HG03565 (cell line): ENCODE measurements around the gene NFX1.

Experiments
- ATAC-seq: cut with Tn5 transposase; IDR thresholded peaks from one replicate; pipeline ENCODE4 v1.9.1; 2021; ENCODE audit warnings: mild to moderate bottlenecking, moderate library complexity; ENCODE audit not compliant: unreplicated experiment

Gene NFX1

GRCh38 chr9:33290247-33291030 is at the start of gene NFX1:
Gene NFX1, plus strand, starts transcription at chr9:33290516. Its CDS starts 57 bp downstream, at chr9:33290573.
- ATAC-seq: peak; percentile 87

- no peak for ATAC-seq
These were observed 49.0 kb upstream of the NFX1 start for GRCh38 chr9:33241298-33241697.

DNA sequence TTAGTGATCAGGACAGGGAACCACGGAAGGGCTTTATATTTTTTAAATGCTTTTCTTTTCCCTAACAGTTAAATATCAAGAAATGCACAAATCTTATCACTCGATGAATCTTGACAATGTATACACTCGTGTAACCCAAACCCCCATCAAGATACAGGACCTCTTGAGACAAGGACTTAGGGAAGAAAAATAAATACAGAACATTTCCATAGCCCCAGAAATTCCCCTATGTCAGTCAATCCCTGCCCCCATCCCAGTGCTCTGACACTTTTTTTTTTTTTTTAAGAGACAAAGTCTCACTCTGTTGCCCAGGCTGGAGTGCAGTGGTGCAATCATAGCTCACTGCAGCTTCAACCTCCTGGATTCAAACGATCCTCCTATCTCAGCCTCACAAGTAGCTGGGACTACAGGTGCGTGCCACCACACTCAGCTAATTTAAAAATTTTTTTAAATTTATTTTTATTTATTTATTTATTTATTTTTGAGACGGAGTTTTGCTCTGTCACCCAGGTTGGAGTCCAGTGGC is 47.6 kb upstream of the NFX1 start:
- ATAC-seq: no peak

DNA sequence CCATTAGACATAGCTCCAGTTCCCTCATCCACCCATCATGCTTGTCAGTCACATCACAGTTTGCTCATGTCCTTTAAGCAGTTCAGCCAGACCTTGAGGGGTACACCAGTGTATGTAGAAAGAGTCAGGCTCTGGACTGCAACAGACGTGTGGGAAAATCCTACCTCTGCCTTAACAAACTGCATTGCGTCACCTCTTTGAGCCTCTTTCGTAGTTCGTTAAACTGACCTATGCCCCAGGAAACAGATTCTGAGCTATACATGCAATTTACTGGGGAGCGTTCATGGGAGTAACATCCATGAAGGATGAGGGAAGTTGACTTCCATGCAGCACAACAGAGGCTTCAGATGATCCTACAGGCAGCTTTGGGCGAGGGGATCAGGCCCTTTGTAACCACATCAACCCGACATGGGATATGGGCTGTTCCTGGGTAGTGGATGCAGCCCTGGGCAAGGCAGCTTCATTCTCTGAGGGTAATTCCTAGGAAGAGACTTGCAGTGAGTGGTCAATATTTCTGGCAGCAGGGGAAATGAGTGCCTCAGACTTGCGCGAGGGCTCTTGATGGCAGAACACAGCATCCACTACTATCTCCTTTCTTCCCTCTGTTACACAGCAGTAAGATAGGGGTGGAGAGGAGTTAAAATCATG is 46.1 kb upstream of the NFX1 start:
- ATAC-seq: no peak

GRCh38 chr9:33245341-33245740 is 45.0 kb upstream of the NFX1 start:
- no peak for ATAC-seq

DNA sequence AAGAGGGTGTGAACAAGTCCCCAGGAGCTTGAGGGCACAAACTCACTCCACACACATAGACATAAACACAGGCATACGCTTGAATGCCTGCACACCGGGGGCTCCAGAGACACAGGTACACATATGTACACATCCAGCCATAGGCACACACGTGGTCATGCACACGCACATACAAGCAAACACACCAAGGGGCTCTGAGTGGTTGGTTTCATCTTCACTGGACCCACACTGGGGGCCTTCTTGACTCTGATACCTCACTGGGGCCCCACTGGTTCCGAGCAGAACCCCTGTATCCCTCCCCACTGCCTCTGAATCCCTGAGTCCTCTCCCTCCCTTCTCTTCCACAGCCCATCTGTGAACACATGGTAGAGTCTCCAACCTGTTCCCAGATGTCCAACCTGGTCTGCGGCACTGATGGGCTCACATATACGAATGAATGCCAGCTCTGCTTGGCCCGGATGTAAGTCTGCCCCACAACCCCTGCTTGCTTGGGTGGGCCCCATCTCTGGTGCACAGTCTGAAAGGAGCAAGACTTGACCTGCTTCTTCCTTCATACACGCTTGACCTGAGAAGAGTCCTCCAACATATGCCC is 44.0 kb upstream of the NFX1 start:
- no peak for ATAC-seq

GRCh38 chr9:33248606-33249005 is 41.7 kb upstream of the NFX1 start:
- no peak for ATAC-seq

GRCh38 chr9:33249087-33249658 is 41.1 kb upstream of the NFX1 start:
- ATAC-seq: no peak

GRCh38 chr9:33249983-33250382 is 40.3 kb upstream of the NFX1 start:
- ATAC-seq: no peak

GRCh38 chr9:33250458-33250995 is 39.8 kb upstream of the NFX1 start:
- ATAC-seq: no peak

- no peak for ATAC-seq
These were observed 36.1 kb upstream of the NFX1 start for GRCh38 chr9:33254211-33254610.

- ATAC-seq: no peak
These were observed 35.3 kb upstream of the NFX1 start for GRCh38 chr9:33255014-33255413.

GRCh38 chr9:33255471-33255870 is 34.8 kb upstream of the NFX1 start:
- no peak for ATAC-seq

DNA sequence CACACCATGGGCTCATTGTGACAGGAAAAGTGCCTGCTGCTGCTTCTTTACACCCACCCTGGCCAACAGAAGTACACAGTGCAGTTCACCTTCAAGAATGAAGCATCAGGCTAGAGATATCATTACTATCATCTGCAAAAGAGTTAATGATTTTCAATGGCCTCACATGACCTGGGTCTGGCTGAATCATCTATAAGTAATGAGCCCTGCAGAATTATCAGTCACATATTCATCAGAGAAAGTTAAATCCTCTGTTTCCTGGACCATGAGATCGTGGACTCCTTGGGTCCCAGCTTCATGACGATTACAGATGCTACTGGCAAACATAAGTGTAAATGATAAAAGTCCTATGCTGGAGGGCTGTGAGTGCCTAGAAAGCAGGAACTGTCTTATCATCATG is 34.1 kb upstream of the NFX1 start:
- ATAC-seq: no peak

- ATAC-seq: no peak
These were observed 33.0 kb upstream of the NFX1 start for GRCh38 chr9:33257276-33257675.

- ATAC-seq: no peak
These were observed 29.9 kb upstream of the NFX1 start for GRCh38 chr9:33260372-33260771.

DNA sequence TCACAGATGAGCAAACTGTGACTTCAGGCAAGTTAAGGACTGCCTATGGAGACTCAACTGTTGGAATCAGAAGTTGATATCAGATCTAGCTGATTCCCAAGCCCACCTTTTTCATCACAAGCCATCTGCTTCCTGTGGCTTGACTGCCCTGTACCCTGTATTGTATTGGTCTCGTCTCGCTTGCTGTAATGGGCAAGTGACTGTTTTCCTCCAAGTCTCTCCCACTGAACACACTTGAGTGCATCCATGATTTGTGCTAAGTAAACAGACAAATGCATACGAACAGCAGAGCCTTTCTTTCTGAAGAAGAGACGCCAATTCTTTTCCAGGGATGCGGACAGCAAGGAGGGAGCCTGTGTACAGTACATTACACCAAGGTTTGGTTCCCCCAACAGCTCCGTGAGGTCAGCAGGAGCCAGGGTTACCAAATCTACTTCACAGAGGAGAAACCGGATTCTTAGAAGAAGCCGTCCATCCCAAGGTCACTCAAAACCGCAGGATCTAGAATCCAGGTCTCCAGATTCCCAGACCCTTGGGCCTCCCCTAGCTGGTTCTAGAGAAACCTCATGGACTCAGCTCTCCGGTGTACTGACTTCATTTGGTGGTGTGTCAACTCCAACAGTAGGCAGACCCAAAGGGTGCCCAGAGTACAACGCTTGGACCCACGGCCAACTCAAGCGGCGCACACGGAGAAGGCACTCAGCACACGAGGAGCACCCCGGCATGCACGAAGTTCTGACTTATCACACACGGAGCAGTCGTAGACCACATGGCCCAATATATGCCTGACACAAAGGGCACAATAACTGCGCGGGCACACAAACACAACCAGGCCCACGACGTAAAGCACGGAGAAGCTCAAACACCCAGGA is 26.9 kb upstream of the NFX1 start:
- no peak for ATAC-seq

GRCh38 chr9:33264003-33264472 is 26.3 kb upstream of the NFX1 start:
- peak; percentile 10 for ATAC-seq

DNA sequence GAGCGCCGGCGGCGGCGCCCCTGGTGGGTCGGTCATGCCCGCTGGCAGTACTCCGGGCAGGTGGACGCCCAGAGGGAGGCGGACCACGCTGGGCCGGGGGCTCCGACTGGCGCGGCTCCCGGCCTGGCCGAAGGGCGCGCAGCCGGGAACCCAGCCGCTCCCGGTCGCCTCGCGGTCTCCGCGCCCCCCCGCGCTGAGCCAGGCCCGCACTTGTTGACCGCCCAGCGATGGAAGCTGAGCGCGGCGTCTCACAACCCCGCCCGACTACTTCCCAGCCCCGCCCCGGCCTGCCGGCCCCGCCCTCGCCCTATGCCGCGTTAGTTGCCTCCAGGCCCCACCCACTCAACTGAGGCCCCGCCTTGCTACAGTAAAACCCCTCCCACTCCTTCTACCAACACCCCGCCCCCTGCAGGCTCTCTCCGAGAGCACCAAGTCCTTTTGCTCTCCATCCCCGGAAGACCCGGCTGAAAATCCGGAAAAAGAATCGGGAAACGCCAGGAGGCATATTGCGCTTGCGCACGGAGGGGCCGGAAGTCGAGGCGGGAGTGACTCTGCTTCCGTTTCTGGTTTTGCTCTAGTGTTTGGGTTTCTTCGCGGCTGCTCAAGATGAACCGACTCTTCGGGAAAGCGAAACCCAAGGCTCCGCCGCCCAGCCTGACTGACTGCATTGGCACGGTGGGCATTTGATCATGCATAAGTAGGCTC is 25.7 kb upstream of the NFX1 start, which contains the start of the genes BAG1 and CHMP5:
BAG1 (minus strand) TSS at position 236 of the 705 bp plus-strand sequence.
CHMP5 (plus strand) TSS at position 577 of the 705 bp plus-strand sequence; CDS start at position 607, 30 bp downstream.
- ATAC-seq: peak; percentile 78
